Activated CD4-positive, alpha-beta T cell treated with anti-CD3 and anti-CD28 coated beads for 36 hours (primary cell): ENCODE measurements around the gene SLC26A11. TPM values are rescaled to one million over a fixed set of nuclear protein-coding genes. Genes with fewer than 3 reads are reported as not detected.

Source experiments
- ATAC-seq: fragments of 200-7000 bp; cut with Tn5 transposase; one replicate; pipeline ENCODE4 v1.10.0; 2021; ENCODE audit warnings: mild to moderate bottlenecking, moderate library complexity
- CTCF ChIA-PET: fragments of 350-600 bp; sonication (Branson Sonifier 250); formaldehyde crosslinking; loops from one replicate; lab custom pipeline; 2021; ENCODE audit warnings: antibody characterized with exemption; lab: Charles Lee
- POLR2A ChIA-PET: fragments of 350-600 bp; sonication (Branson Sonifier 250); formaldehyde crosslinking; loops from one replicate; lab custom pipeline; 2021; ENCODE audit warnings: antibody characterized with exemption, inconsistent platforms; lab: Charles Lee
- DNase-seq: peaks from one replicate; pipeline ENCODE4 v3.0.0-alpha.2; 2020
- H3K27ac Mint-ChIP-seq: one replicate; pipeline ENCODE4 v1.8.0; 2021; ENCODE audit warnings: mixed read lengths
- H3K27me3 Mint-ChIP-seq: one replicate; pipeline ENCODE4 v1.8.0; 2021; ENCODE audit warnings: mixed read lengths
- H3K36me3 Mint-ChIP-seq: one replicate; pipeline ENCODE4 v1.8.0; 2021; ENCODE audit warnings: low read depth, mixed read lengths
- H3K4me1 Mint-ChIP-seq: one replicate; pipeline ENCODE4 v1.8.0; 2021; ENCODE audit warnings: mixed read lengths
- H3K4me3 Mint-ChIP-seq: one replicate; pipeline ENCODE4 v1.8.0; 2021; ENCODE audit warnings: mild to moderate bottlenecking, moderate library complexity, mixed read lengths
- H3K9me3 Mint-ChIP-seq: one replicate; pipeline ENCODE4 v1.8.0; 2021; ENCODE audit warnings: low read depth, mixed read lengths
- intact Hi-C, 2 experiments: fragments of 100-400 bp; cut with DNase I in 1 of 2; cut with micrococcal nuclease in 1 of 2; formaldehyde crosslinking; loops; one replicate each; pipeline versions ENCODE4 v1.14.2 to v1.15.1; 2022 to 2024; cut with DNase I, micrococcal nuclease
- total RNA-seq, 2 experiments: library from RNA; stranded (reverse); gene quantifications; one replicate each; pipeline ENCODE4 v1.2.3, GENCODE V29; 2021

The SLC26A11 gene
- total RNA-seq, 2 experiments from 2014 or later: 4.7 to 4.9 TPM

GRCh38 chr17:80219013-80219762, 1.0 kb upstream of the SLC26A11 start:
- Mint-ChIP-seq H3K4me1 (peaks cover 27% of the 10 kb centered on the region), H3K27me3 (no peaks in the 10 kb centered on the region), H3K36me3 (peaks cover 24% of the 10 kb centered on the region), H3K9me3 (no peaks in the 10 kb centered on the region), H3K4me3 (peak overlapping the region; percentile 89), H3K27ac (peak overlapping the region; percentile 92)
- ChIA-PET CTCF (interaction anchor here (0.6 to 1.4 kb wide), 3 partner anchors 33 to 484 kb away, joined by 3 to 4 read pairs (median 4); no protein-coding TSS in a partner anchor), POLR2A (interaction anchor here (0.6 to 1.5 kb wide), 5 partner anchors 33 to 75 kb away, joined by 3 to 4 read pairs (median 4); no protein-coding TSS in a partner anchor)
- ATAC-seq (peak; percentile 87), DNase-seq (peak; percentile 95)
- intact Hi-C loops: loop anchor here (1.0 to 2.0 kb wide), 8 partner anchors 34 to 614 kb away; partner anchors contain the start of genes EIF4A3 (in 1 of the 2), GAA (in 1 of the 2) and TBC1D16 (in 1 of the 2)

- H3K36me3 Mint-ChIP-seq: peaks cover 26% of the 10 kb centered on the region
- peaks cover 31% of the 10 kb centered on the region for H3K4me1 Mint-ChIP-seq
- intact Hi-C loops: loop anchor here (1.0 to 2.0 kb wide), 8 partner anchors 34 to 614 kb away; partner anchors contain the start of genes EIF4A3 (in 1 of the 2), GAA (in 1 of the 2) and TBC1D16 (in 1 of the 2)
- no peaks in the 10 kb centered on the region for H3K27me3 Mint-ChIP-seq
- peak overlapping the region; percentile 89 for H3K4me3 Mint-ChIP-seq
- POLR2A ChIA-PET: interaction anchor here (1.0 to 1.5 kb wide), 2 partner anchors 42 to 74 kb away, joined by 3 to 4 read pairs; no protein-coding TSS in a partner anchor
- CTCF ChIA-PET: interaction anchor here (0.7 to 1.4 kb wide), 2 partner anchors 33 to 135 kb away, joined by 3 to 4 read pairs; no protein-coding TSS in a partner anchor
- DNase-seq (no peak), ATAC-seq (peak; percentile 42)
- H3K9me3 Mint-ChIP-seq: no peaks in the 10 kb centered on the region
- H3K27ac Mint-ChIP-seq: peak overlapping the region; percentile 92
Observed at GRCh38 chr17:80219763-80220053, 519 bp upstream of the SLC26A11 start.

GRCh38 chr17:80220736-80221215, 549 bp downstream of the SLC26A11 start:
- Mint-ChIP-seq H3K4me3 (peak overlapping the region; percentile 64), H3K36me3 (peaks cover 23% of the 10 kb centered on the region), H3K4me1 (peaks cover 31% of the 10 kb centered on the region), H3K27me3 (no peaks in the 10 kb centered on the region), H3K9me3 (no peaks in the 10 kb centered on the region), H3K27ac (no peak overlapping the region)
- ChIA-PET POLR2A (interaction anchor here (1.5 kb wide), 1 partner anchor 41 kb away, joined by 4 read pairs; no protein-coding TSS in a partner anchor), CTCF (no interaction called here)
- no peak for ATAC-seq
- peak; percentile 34 for DNase-seq
- intact Hi-C loops: no loop called here

GRCh38 chr17:80221351-80222105, 1.3 kb downstream of the SLC26A11 start:
- Mint-ChIP-seq H3K27ac (peak overlapping the region; percentile 37), H3K4me1 (peaks cover 27% of the 10 kb centered on the region), H3K27me3 (no peaks in the 10 kb centered on the region), H3K36me3 (peaks cover 18% of the 10 kb centered on the region), H3K4me3 (peak overlapping the region; percentile 64), H3K9me3 (no peaks in the 10 kb centered on the region)
- DNase-seq (no peak), ATAC-seq (no peak)
- CTCF ChIA-PET: no interaction called here
- POLR2A ChIA-PET: no interaction called here
- intact Hi-C loops: no loop called here

GRCh38 chr17:80222376-80223141, 2.3 kb downstream of the SLC26A11 start:
- intact Hi-C loops: no loop called here
- peaks cover 12% of the 10 kb centered on the region for H3K36me3 Mint-ChIP-seq
- no peak for ATAC-seq
- peaks cover 26% of the 10 kb centered on the region for H3K4me1 Mint-ChIP-seq
- ChIA-PET CTCF (no interaction called here), POLR2A (interaction anchor here (0.8 kb wide), 1 partner anchor 72 kb away, joined by 5 read pairs; no protein-coding TSS in a partner anchor)
- H3K4me3 Mint-ChIP-seq: no peak overlapping the region
- no peaks in the 10 kb centered on the region for H3K9me3 Mint-ChIP-seq
- no peak for DNase-seq
- H3K27me3 Mint-ChIP-seq: no peaks in the 10 kb centered on the region
- no peak overlapping the region for H3K27ac Mint-ChIP-seq

- Mint-ChIP-seq H3K4me3 (no peak overlapping the region), H3K27me3 (no peaks in the 10 kb centered on the region), H3K27ac (no peak overlapping the region), H3K36me3 (peaks cover 9% of the 10 kb centered on the region), H3K9me3 (no peaks in the 10 kb centered on the region), H3K4me1 (peaks cover 23% of the 10 kb centered on the region)
- ChIA-PET CTCF (no interaction called here), POLR2A (interaction anchor here (0.8 kb wide), 1 partner anchor 73 kb away, joined by 5 read pairs; no protein-coding TSS in a partner anchor)
- ATAC-seq (no peak), DNase-seq (no peak)
- intact Hi-C loops: no loop called here
Observed at GRCh38 chr17:80223142-80223815, 3.1 kb downstream of the SLC26A11 start.

GRCh38 chr17:80223838-80224497, 3.7 kb downstream of the SLC26A11 start:
- Mint-ChIP-seq H3K27ac (peak overlapping the region; percentile 53), H3K9me3 (no peaks in the 10 kb centered on the region), H3K4me1 (peaks cover 16% of the 10 kb centered on the region), H3K36me3 (peaks cover 7% of the 10 kb centered on the region), H3K4me3 (no peak overlapping the region), H3K27me3 (no peaks in the 10 kb centered on the region)
- intact Hi-C loops: no loop called here
- ChIA-PET POLR2A (no interaction called here), CTCF (no interaction called here)
- no peak for ATAC-seq
- DNase-seq: no peak

- ChIA-PET POLR2A (no interaction called here), CTCF (no interaction called here)
Observed at GRCh38 chr17:80224683-80225082, 4.5 kb downstream of the SLC26A11 start.

GRCh38 chr17:80225230-80225629, 5.0 kb downstream of the SLC26A11 start:
- intact Hi-C loops: no loop called here
- peaks cover 3% of the 10 kb centered on the region for H3K36me3 Mint-ChIP-seq
- no peak for ATAC-seq
- DNase-seq: no peak
- POLR2A ChIA-PET: no interaction called here
- H3K27me3 Mint-ChIP-seq: no peaks in the 10 kb centered on the region
- H3K4me1 Mint-ChIP-seq: peaks cover 14% of the 10 kb centered on the region
- H3K27ac Mint-ChIP-seq: no peak overlapping the region
- no peak overlapping the region for H3K4me3 Mint-ChIP-seq
- CTCF ChIA-PET: no interaction called here
- no peaks in the 10 kb centered on the region for H3K9me3 Mint-ChIP-seq

More at GRCh38 chr17:80224683-80225082, 4.5 kb downstream of the SLC26A11 start:
- no peak for ATAC-seq
- Mint-ChIP-seq H3K4me1 (peaks cover 14% of the 10 kb centered on the region), H3K4me3 (no peak overlapping the region), H3K27me3 (no peaks in the 10 kb centered on the region), H3K27ac (no peak overlapping the region), H3K36me3 (peaks cover 5% of the 10 kb centered on the region), H3K9me3 (no peaks in the 10 kb centered on the region)
- intact Hi-C loops: no loop called here
- no peak for DNase-seq

- POLR2A ChIA-PET: interaction anchor here (1.0 kb wide), 1 partner anchor 9 kb away, joined by 3 read pairs; no protein-coding TSS in a partner anchor
- CTCF ChIA-PET: interaction anchor here (0.6 to 1.0 kb wide), 2 partner anchors 15 to 769 kb away, joined by 3 to 6 read pairs; no protein-coding TSS in a partner anchor
- no peak for DNase-seq
- H3K27ac Mint-ChIP-seq: no peak overlapping the region
- H3K27me3 Mint-ChIP-seq: no peaks in the 10 kb centered on the region
- intact Hi-C loops: no loop called here
- no peak overlapping the region for H3K4me3 Mint-ChIP-seq
- peaks cover 9% of the 10 kb centered on the region for H3K4me1 Mint-ChIP-seq
- no peak for ATAC-seq
- H3K9me3 Mint-ChIP-seq: peaks cover 5% of the 10 kb centered on the region
- H3K36me3 Mint-ChIP-seq: peaks cover 11% of the 10 kb centered on the region
Observed at GRCh38 chr17:80227156-80227555, 6.9 kb downstream of the SLC26A11 start.
